ENCODE data around the gene KIAA1549. TPM values are rescaled to one million over a fixed set of nuclear protein-coding genes. Genes with fewer than 3 reads are reported as not detected.

KIAA1549 gene
- total RNA-seq, 3 donors from 2014 or later (not counting 1 experiment from before 2014, with no cell fraction given) = 0.08 to 0.09 (median 0.09) TPM

GRCh38 chr7:138821912-138822311, 159.3 kb downstream of the KIAA1549 start:
- Histone ChIP-seq H3K27me3 (ENCODE audit: control insufficient read depth, insufficient read depth, low read length) (no peaks in the 10 kb centered on the region), H3K27ac (ENCODE audit: low read length) (no peak overlapping the region), H3K9me3 (ENCODE audit: control insufficient read depth, insufficient read depth, low read length) (no peaks in the 10 kb centered on the region), H3K4me1 (ENCODE audit: control insufficient read depth, insufficient read depth, low read length) (no peaks in the 10 kb centered on the region), H3K36me3 (ENCODE audit: control insufficient read depth, insufficient read depth, low read length) (no peaks in the 10 kb centered on the region), H3K4me3 (ENCODE audit: low read length) (no peak overlapping the region)
- TF ChIP-seq CTCF (IDR thresholded peaks at IDR 0.05) = no peak
- intact Hi-C loops (cut with micrococcal nuclease) = no loop called here
- ATAC-seq (no peak), DNase-seq (no peak)
- H3K36me3 Mint-ChIP-seq = no peaks in the 10 kb centered on the region
- no peak overlapping the region for H3K4me3 Mint-ChIP-seq
- no peak overlapping the region for H3K27ac Mint-ChIP-seq
- H3K4me1 Mint-ChIP-seq = no peaks in the 10 kb centered on the region
- H3K9me3 Mint-ChIP-seq = no peaks in the 10 kb centered on the region
- WGBS (ENCODE audit: insufficient coverage) = 94% methylated on average over 7 of the region's 7 CpGs
- peaks cover 3 to 9% of the 10 kb centered on the region in 2 donors for H3K27me3 Mint-ChIP-seq (ENCODE audit: low read depth in 2 of 2)

GRCh38 chr7:138819625-138820024, 161.6 kb downstream of the KIAA1549 start:
- no peaks in the 10 kb centered on the region for H3K27me3 Mint-ChIP-seq (ENCODE audit: low read depth in 2 of 2)
- Histone ChIP-seq H3K4me3 (ENCODE audit: low read length) (no peak overlapping the region), H3K9me3 (ENCODE audit: control insufficient read depth, insufficient read depth, low read length) (no peaks in the 10 kb centered on the region), H3K27ac (ENCODE audit: low read length) (no peak overlapping the region), H3K27me3 (ENCODE audit: control insufficient read depth, insufficient read depth, low read length) (no peaks in the 10 kb centered on the region), H3K36me3 (ENCODE audit: control insufficient read depth, insufficient read depth, low read length) (no peaks in the 10 kb centered on the region), H3K4me1 (ENCODE audit: control insufficient read depth, insufficient read depth, low read length) (no peaks in the 10 kb centered on the region)
- TF ChIP-seq CTCF (IDR thresholded peaks at IDR 0.05) = no peak
- no peak for ATAC-seq
- 67% methylated on average over 3 of the region's 3 CpGs for WGBS (ENCODE audit: insufficient coverage)
- H3K36me3 Mint-ChIP-seq = no peaks in the 10 kb centered on the region
- H3K27ac Mint-ChIP-seq = no peak overlapping the region
- H3K4me1 Mint-ChIP-seq = no peaks in the 10 kb centered on the region
- no peak overlapping the region for H3K4me3 Mint-ChIP-seq
- intact Hi-C loops (cut with micrococcal nuclease) = no loop called here
- H3K9me3 Mint-ChIP-seq = no peaks in the 10 kb centered on the region
- DNase-seq = no peak

- no peak overlapping the region for H3K4me3 ChIP-seq (ENCODE audit: low read length)
- no peaks in the 10 kb centered on the region for H3K9me3 ChIP-seq (ENCODE audit: control insufficient read depth, insufficient read depth, low read length)
- H3K27ac ChIP-seq (ENCODE audit: low read length) = no peak overlapping the region
- WGBS (ENCODE audit: insufficient coverage) = 71% methylated on average over 1 of the region's 1 CpG
- ATAC-seq = no peak
- H3K27me3 ChIP-seq (ENCODE audit: control insufficient read depth, insufficient read depth, low read length) = no peaks in the 10 kb centered on the region
- Mint-ChIP-seq H3K4me3 (no peak overlapping the region), H3K36me3 (no peaks in the 10 kb centered on the region), H3K9me3 (no peaks in the 10 kb centered on the region), H3K4me1 (no peaks in the 10 kb centered on the region), H3K27me3 (ENCODE audit: low read depth in 2 of 2) (no peaks in the 10 kb centered on the region), H3K27ac (no peak overlapping the region)
- H3K36me3 ChIP-seq (ENCODE audit: control insufficient read depth, insufficient read depth, low read length) = no peaks in the 10 kb centered on the region
- intact Hi-C loops (cut with micrococcal nuclease) = no loop called here
- H3K4me1 ChIP-seq (ENCODE audit: control insufficient read depth, insufficient read depth, low read length) = no peaks in the 10 kb centered on the region
- no peak for TF ChIP-seq CTCF (IDR thresholded peaks at IDR 0.05)
- no peak for DNase-seq
These were observed 164.5 kb downstream of the KIAA1549 start for GRCh38 chr7:138816650-138817049.

- no peaks in the 10 kb centered on the region for H3K27me3 Mint-ChIP-seq (ENCODE audit: low read depth in 2 of 2)
- Histone ChIP-seq H3K4me1 (ENCODE audit: control insufficient read depth, insufficient read depth, low read length) (no peaks in the 10 kb centered on the region), H3K27ac (ENCODE audit: low read length) (no peak overlapping the region), H3K27me3 (ENCODE audit: control insufficient read depth, insufficient read depth, low read length) (no peaks in the 10 kb centered on the region), H3K9me3 (ENCODE audit: control insufficient read depth, insufficient read depth, low read length) (no peaks in the 10 kb centered on the region), H3K36me3 (ENCODE audit: control insufficient read depth, insufficient read depth, low read length) (no peaks in the 10 kb centered on the region), H3K4me3 (ENCODE audit: low read length) (no peak overlapping the region)
- intact Hi-C loops (cut with micrococcal nuclease) = no loop called here
- DNase-seq (no peak), ATAC-seq (no peak)
- WGBS (ENCODE audit: insufficient coverage) = no CpG with 5 or more reads among the region's 1 CpG
- no peaks in the 10 kb centered on the region for H3K4me1 Mint-ChIP-seq
- H3K27ac Mint-ChIP-seq = no peak overlapping the region
- no peaks in the 10 kb centered on the region for H3K36me3 Mint-ChIP-seq
- H3K9me3 Mint-ChIP-seq = no peaks in the 10 kb centered on the region
- no peak overlapping the region for H3K4me3 Mint-ChIP-seq
- TF ChIP-seq CTCF (IDR thresholded peaks at IDR 0.05) = no peak
These were observed 166.3 kb downstream of the KIAA1549 start for GRCh38 chr7:138814816-138815332.

All from natural killer cell (primary cell).